ENCODE results near the gene CYP26B1. TPM values are rescaled to one million over a fixed set of nuclear protein-coding genes. Genes with fewer than 3 reads are reported as not detected.

Gene CYP26B1
- polyA plus RNA-seq, 1 donor (not counting 4 experiments of a cell fraction or from before 2014, with no cell fraction given) = 1.2 TPM

DNA sequence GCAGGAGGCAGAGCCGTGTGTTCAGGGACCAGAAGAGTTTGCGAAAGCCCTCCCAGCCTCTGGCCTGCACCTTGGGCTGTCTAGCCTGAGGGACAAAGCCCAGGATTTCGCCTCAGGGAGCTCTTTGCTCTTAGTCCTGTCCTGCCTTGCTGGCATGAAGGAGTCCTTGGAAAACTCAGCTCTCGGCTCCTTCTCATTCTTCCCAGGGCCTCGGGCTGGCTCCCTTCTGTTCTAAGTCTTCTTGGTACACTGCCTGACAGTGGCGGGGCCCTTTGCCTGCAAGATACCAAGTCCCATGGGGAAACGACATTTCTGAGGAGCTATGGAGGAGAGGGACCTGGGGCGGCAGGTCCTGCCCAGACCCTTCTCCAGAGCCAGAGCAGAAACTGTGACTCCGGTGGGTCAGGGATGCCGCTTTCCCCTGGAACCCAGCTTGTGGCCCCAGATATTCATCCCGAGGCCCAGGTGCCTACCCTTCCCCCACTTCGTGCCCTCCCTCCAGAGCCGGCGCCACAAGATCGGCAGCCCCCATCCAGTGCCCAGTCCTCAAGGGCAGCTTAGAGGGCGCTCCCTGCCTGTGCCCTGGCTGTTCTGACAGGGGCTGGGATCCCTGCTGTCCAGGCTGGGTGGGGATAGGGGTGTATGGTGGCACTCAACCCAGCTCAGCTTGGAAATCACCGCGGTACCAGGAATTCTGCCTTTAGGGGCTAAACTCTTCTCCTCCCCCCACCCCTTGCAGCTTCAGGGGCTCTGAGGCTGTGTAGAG, 5.5 kb upstream of the CYP26B1 start:
- Histone ChIP-seq H3K9me3 (ENCODE audit: control insufficient read depth, low read depth, low read length) (no peaks in the 10 kb centered on the region), H3K27me3 (ENCODE audit: control insufficient read depth, extremely low read depth, insufficient read depth, low read length) (peaks cover 36% of the 10 kb centered on the region), H4K20me1 (ENCODE audit: control insufficient read depth, extremely low read depth, insufficient read depth, low read length) (no peaks in the 10 kb centered on the region)

GRCh38 chr2:72150861-72151356, 3.2 kb upstream of the CYP26B1 start:
- no peaks in the 10 kb centered on the region for H3K9me1 ChIP-seq (ENCODE audit: control insufficient read depth, extremely low read depth, insufficient read depth, low read length)
- no peak for FAIRE-seq
- TF ChIP-seq, protein P1, sequence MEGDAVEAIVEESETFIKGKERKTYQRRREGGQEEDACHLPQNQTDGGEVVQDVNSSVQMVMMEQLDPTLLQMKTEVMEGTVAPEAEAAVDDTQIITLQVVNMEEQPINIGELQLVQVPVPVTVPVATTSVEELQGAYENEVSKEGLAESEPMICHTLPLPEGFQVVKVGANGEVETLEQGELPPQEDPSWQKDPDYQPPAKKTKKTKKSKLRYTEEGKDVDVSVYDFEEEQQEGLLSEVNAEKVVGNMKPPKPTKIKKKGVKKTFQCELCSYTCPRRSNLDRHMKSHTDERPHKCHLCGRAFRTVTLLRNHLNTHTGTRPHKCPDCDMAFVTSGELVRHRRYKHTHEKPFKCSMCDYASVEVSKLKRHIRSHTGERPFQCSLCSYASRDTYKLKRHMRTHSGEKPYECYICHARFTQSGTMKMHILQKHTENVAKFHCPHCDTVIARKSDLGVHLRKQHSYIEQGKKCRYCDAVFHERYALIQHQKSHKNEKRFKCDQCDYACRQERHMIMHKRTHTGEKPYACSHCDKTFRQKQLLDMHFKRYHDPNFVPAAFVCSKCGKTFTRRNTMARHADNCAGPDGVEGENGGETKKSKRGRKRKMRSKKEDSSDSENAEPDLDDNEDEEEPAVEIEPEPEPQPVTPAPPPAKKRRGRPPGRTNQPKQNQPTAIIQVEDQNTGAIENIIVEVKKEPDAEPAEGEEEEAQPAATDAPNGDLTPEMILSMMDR (optimal IDR thresholded peaks at IDR 0.05 in 1 of 3, IDR thresholded peaks at IDR 0.05 in 1 of 3, conservative IDR thresholded peaks at IDR 0.05 in 1 of 3; ENCODE audit: extremely low read depth in 1 of 3, insufficient read depth in 2 of 3, low read length in 3 of 3) = no peak
- TF ChIP-seq EZH2 (IDR thresholded peaks at IDR 0.05; ENCODE audit: low read length) = no peak

More for the DNA sequence above, 5.5 kb upstream of the CYP26B1 start:
- Histone ChIP-seq H3K36me3 (ENCODE audit: control insufficient read depth in 2 of 2, extremely low read depth in 1 of 2, insufficient read depth in 2 of 2, low read length in 2 of 2) (no peaks in the 10 kb centered on the region), H2AFZ (ENCODE audit: control insufficient read depth, low read length) (no peak overlapping the region), H3K27ac (ENCODE audit: control insufficient read depth, insufficient read depth, low read length) (no peak overlapping the region), H3K4me3 (ENCODE audit: control insufficient read depth in 2 of 3, extremely low read depth in 1 of 3, insufficient read depth in 2 of 3, low read depth in 1 of 3, low read length in 3 of 3) (no peak overlapping the region), H3K9me1 (ENCODE audit: control insufficient read depth, extremely low read depth, insufficient read depth, low read length) (no peaks in the 10 kb centered on the region), H3K79me2 (ENCODE audit: control insufficient read depth, insufficient read depth, low read length) (no peaks in the 10 kb centered on the region), H3K4me1 (ENCODE audit: control insufficient read depth, extremely low read depth, insufficient read depth, low read length) (peaks cover 6% of the 10 kb centered on the region), H3K4me2 (ENCODE audit: control insufficient read depth, extremely low read depth, insufficient read depth, low read depth, low read length) (no peak overlapping the region), H3K9ac (ENCODE audit: control insufficient read depth, extremely low read depth, insufficient read depth, low read length) (no peak overlapping the region)
- DNase-seq (ENCODE audit: low read depth, low spot score) (no peak), FAIRE-seq (no peak)
- TF ChIP-seq, protein P1 (optimal IDR thresholded peaks at IDR 0.05 in 1 of 3, IDR thresholded peaks at IDR 0.05 in 1 of 3, conservative IDR thresholded peaks at IDR 0.05 in 1 of 3; ENCODE audit: extremely low read depth in 1 of 3, insufficient read depth in 2 of 3, low read length in 3 of 3) = no peak
- no peak for TF ChIP-seq EZH2 (IDR thresholded peaks at IDR 0.05; ENCODE audit: low read length)
- dilution Hi-C loops (cut with MboI; ENCODE audit: extremely low pct_ligation_motif_present, low sequenced_read_pairs) = no loop called here

More at GRCh38 chr2:72150861-72151356, 3.2 kb upstream of the CYP26B1 start:
- H3K27me3 ChIP-seq (ENCODE audit: control insufficient read depth, extremely low read depth, insufficient read depth, low read length) = peaks cover 55% of the 10 kb centered on the region
- no peaks in the 10 kb centered on the region for H3K9me3 ChIP-seq (ENCODE audit: control insufficient read depth, low read depth, low read length)
- no peaks in the 10 kb centered on the region for H3K36me3 ChIP-seq (ENCODE audit: control insufficient read depth in 2 of 2, extremely low read depth in 1 of 2, insufficient read depth in 2 of 2, low read length in 2 of 2)
- no peak overlapping the region for H3K4me3 ChIP-seq (ENCODE audit: control insufficient read depth in 2 of 3, extremely low read depth in 1 of 3, insufficient read depth in 2 of 3, low read depth in 1 of 3, low read length in 3 of 3)
- H3K27ac ChIP-seq (ENCODE audit: control insufficient read depth, insufficient read depth, low read length) = no peak overlapping the region
- no peak overlapping the region for H3K4me2 ChIP-seq (ENCODE audit: control insufficient read depth, extremely low read depth, insufficient read depth, low read depth, low read length)
- H4K20me1 ChIP-seq (ENCODE audit: control insufficient read depth, extremely low read depth, insufficient read depth, low read length) = no peaks in the 10 kb centered on the region
- H3K9ac ChIP-seq (ENCODE audit: control insufficient read depth, extremely low read depth, insufficient read depth, low read length) = no peak overlapping the region
- no peaks in the 10 kb centered on the region for H3K79me2 ChIP-seq (ENCODE audit: control insufficient read depth, insufficient read depth, low read length)
- dilution Hi-C loops (cut with MboI; ENCODE audit: extremely low pct_ligation_motif_present, low sequenced_read_pairs) = no loop called here
- no peak for DNase-seq (ENCODE audit: low read depth, low spot score)
- H2AFZ ChIP-seq (ENCODE audit: control insufficient read depth, low read length) = no peak overlapping the region
- H3K4me1 ChIP-seq (ENCODE audit: control insufficient read depth, extremely low read depth, insufficient read depth, low read length) = peaks cover 25% of the 10 kb centered on the region

Measured in keratinocyte (primary cell).